ENCODE data around the gene KLHL40.

Gene KLHL40

DNA sequence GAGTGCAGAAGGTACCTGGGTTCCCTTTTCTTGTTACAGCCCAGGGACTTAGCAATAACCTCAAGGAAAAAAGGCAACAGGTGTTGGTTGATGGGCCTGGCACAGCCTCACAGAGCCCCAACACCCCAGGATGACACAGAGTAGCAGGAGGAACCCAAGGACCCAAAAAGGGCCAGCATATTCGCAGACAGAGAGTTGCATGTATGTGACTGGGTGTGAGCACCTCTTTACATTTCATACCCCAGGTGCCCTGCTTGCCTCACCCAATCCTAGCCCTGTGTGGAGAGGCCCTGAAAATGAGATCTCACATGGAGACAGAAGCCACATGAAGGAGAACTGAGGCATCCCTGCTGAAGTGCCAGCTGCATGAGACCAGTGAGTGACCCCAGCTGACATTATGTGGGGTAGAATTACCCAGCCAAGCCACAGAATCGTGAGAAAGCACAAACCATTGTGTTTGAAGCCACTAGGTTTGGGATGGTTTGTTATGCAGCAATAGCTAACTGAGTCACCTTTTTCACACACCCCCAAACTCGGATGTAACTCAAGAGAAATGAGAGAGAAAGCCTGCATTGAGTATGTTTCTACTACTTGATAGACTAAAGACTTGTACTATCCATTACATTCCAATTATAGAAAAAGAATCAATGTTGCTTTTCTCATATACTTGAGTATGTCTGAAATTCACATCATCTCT is 43.5 kb downstream of the KLHL40 start:
- no peak for DNase-seq

DNA sequence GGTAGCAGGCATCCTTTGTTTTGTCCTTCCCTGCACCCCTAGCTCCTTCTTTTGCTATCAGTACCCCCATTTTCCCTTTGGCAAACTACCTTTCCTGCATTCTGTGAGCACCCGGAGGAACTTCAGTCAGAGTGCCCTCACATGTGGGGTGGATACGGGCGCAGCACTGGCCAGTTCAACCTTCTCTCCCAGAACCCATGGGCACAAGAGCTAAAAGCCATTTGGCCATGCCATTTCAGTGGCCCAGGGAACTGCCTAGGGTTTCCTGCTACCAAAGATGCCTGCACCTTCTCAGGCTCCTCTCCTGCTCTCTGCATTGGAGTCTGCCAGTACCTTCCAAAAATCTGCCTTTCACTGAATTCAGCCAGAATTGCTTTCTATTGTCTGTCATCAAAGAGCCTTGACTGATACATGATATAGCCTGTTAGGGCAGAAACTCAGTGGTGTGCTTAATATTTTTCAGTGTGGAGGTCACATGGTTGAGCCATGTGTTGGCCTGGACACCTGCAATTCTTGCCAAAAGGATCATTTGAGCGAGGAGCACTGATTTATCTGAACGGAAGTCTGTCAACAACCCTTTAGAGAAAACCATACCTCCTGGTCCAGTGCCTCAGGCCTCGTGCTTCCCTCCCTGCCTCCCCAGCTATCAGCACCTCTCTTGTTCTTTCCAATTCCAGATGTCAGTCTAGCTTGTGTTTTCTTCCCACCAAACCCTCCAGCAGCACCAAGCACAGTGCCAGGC is 44.2 kb downstream of the KLHL40 start:
- DNase-seq: no peak

DNA sequence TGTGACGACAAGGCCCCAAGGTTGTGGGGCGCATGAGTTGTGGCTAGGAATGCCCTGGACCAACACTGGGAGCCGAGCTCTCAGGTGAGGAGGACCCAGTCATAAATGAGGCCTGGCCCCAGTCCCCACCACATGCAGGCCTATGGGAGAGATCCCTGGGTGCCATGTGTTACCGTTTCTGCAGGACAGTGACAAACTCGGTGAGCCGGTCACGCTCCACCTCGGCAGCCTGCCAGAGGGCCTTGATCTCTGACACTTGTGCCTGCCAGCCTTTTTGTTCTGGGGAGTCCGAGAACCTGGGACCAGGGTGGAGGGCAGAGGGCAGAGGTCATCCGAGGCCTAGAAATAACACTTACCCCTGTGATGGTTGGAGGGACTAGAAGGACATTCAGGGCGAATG is 45.0 kb downstream of the KLHL40 start:
- no peak for DNase-seq

DNA sequence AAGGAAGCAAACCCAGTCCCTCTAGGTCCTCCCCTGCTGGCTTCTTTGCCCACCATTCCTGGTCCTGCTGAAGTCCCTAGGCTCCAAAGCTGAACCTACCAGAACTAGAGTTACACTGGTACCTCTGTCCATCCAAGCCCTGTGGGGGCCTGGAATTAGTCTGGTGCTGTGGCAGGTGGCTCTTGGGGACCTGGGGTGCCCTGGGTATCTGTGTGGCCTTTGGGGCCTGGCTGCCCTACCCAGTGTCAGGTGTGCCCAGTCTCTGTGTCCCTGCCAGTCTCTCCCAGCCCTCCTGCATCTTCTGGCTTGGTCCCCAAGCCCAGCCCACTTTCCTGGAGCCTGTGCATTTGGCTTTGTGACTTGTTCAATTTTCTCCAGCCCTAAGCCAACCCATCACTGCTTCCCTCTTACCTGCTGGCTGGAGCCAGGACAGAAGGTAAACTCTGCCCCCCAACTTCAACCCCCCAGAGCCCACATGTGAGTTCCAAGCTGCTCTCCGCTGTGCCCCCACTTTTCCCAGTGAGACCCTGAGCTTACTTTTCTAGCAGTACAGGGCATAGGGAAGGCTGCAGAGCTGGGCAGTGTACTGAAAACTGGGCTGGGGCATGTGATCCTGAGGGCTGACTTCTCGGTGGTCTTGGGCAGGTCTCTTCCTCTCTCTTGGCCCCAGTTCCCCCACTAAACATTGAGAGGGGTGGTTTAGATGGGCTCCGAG is 45.5 kb downstream of the KLHL40 start:
- DNase-seq: no peak

DNA sequence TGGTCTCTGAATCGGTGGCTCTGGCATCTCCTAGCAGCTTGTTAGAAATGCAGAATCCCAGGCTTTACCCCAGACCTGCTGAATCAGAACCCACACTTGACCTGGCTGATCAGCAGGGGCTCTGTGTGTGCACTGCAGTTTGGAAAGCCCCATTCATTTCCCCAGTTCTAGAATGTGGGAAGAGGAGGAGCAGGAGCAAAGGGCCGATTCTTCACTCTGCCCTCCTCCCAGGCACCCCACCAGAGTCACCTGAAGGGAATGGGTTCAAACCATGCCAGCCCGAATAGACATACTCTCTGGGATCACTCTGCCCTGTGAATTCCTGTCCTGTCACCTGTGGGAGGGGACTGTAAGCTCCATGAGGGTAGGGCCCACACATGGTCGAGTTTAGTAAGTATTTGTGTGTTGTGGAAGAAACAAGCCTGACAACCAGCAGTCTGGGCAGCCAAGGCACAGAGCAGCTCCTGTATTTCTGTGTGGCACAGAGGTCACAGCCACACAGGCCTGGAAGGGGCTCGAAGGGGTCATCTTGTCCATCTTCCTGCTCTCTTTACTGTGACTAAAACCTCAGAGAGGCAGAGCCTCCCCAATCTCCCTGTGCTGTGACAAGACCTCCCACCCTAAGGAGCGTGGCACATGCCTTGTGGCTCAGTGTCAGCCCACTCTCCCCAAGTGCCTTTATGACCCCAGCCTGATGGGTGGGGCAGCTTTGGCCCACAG is 46.3 kb downstream of the KLHL40 start:
- no peak for DNase-seq

DNA sequence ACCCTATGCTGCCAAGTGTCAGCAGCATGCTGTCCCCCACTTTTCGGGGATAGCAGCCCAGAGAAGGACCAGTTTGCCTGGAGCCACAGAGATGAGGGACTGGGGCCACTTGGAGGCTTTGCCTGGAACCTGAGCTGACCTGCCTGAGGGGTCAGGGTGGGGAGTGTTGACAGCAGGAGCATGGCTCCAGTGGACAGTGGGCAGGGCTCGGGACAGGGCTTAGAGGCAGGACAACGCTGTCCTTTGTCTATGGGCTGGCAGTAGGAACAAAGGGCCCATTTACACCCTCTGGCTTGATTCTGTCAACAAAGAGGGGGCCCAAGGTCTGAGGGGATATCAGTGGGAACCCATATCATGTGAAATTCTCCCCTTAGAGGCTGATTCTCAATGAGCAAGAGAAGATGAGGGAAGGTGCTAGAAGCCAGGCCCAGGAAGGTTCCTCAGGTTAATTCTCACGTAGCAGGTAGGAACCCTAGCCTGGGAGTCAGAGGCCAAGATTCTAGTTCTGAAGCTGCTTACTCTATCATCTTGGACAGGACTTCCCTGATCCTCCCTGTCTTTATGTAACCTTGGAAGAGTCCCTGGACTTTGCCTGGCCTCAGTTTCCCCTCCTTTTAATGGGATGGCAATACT is 47.0 kb downstream of the KLHL40 start:
- DNase-seq: no peak

DNA sequence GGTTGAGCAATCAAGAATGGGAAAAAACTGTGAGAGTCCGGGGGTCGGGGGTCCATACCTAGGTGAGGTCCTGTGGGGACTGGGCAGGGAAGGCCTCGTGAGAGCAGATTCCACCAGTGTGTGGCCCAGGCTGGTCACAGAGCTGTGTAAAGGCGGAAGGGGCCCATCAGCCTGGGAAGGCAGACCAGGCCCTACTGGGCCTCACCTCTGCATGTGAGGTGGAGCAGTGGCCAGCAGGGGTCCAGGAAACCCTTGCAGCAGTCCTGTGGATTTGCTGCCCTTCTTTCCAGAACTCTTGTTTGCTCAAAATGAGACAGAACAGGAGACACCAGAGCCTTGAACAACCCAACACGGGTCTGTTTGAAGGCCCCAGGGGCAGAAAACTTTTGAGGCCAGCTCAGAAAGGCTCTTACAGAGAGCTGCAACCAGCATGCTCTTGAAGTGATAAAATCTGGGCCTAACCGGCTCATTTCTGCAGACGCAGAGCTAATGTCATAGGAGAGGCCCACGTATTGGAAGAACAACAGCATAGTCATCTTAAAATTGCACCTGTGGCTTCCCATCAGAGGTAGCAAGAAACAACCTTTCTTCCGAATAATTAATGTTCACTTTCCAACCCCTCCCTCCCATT is 47.6 kb downstream of the KLHL40 start:
- DNase-seq: no peak

DNA sequence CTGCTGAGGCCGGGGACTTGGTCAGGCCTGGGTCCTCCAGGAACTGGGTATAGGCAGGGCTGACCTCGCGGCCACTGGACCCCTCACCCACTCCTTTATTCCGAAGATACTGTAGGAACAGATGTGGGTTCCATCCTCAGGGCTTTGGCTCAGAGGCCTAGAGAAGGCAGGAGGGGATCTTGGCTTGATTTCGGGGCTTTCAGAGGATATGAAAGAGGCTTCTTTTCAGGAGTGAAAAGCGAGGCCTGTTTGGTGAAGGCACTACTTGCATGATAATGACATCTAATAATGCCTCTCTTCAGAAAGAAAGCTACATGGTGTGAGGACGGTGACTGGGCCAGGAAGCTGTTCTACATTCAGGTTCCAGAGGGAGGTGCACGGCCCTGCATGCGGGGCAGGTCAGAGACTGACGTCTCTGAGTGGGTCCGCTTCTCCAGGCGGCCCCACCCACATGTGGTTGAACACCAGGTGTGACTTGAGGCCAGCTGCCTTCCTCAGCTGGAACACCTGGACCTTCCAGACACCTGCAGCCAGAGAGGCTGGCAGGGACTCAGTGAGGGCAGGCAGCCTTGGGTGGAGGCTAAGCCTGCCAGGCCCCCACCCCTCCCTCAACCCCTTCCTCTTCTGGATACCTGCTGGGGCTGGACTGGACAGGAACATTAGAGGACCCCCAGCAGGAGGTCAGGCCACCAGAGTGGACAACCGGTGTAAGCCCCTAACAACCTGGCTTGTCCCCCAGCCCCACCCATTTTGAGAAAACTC is 48.3 kb downstream of the KLHL40 start:
- DNase-seq: no peak

DNA sequence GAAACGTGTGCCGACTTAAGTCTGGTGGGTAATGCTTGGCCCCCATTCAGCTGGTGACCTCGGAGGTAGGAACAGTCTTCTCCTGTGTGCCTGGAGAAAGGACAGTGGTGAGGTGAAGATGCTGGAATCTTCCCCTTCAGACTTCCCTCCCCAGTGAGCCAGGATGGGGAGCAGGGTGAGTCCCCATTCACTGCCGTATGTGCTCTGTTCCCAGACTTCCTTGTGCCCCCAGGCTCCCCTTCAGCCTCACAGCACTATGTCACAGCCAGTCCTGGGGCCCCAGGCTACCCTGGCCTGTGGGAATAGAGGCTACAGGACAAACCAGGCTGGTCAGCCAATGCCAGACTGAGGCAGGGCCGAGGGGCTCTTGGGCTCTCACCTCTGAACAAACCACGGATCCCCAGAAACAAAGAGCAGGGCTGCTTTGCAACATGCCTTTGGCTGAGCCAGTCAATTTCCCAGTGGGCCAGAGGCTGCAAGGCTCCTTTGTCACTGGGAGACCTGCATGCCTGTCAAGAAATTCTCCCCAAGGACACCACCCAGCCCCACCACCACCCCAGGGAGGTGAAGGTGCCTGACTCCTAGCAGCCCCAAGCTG is 49.0 kb downstream of the KLHL40 start:
- DNase-seq: no peak

DNA sequence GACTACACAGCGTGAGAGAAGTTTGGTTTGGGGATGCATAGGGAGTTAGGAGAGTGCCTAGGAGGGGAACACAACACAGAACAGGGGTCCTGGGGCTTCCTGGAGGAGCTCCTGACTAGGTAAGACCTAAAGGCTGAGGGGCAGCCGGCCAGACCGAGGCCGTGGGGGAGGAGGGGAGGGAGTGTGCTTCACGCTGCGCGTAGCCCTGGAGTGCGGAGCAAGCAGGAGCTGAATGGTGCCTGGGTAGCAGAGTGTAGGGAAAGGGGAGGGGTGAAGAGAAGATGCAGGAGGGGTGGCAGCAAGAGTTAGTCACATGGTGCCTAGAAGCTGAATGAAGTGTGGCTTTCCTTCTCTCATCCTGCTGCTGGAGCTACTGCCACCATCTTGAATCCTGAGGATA is 49.7 kb downstream of the KLHL40 start:
- no peak for DNase-seq

DNA sequence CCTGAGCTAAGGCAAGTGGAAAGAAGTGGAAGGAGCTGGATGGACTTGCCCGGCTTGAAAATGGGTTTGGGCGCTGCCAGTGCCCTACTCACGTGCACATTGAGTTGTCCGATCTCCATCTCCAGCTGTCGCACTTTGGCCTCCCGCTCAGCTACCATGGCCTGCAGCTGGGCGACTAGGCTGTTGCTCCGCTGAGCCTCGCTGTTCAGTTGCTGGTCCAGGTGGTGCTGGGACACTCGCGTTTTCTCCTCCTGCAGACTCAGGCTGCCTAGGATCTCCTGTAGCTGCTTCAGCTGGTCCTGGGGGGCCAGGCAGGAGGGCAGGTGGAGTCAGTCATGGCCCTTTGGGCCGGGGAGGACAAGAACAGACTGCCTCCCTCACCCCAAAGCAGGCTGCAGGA is 50.3 kb downstream of the KLHL40 start:
- DNase-seq: no peak

DNA sequence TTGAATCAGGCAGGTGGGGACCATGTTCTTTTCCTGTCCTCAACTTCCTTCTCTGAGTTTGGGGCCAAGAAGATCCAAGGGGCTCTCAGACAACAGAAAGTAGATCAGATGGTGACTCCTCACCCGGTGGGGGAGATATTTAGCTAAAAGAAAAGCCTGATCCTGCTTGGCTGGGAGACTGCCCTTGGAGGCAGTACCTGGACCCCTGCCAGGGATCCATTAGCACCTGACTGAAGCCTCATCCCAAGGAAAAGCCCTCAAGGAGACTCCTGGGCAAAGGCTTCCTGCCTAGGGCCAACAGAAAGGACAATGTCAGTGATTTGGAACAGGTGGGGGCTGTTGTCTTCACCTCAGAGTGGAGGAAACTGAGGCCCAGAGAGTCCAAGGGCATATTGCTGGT is 50.7 kb downstream of the KLHL40 start:
- DNase-seq: no peak

DNA sequence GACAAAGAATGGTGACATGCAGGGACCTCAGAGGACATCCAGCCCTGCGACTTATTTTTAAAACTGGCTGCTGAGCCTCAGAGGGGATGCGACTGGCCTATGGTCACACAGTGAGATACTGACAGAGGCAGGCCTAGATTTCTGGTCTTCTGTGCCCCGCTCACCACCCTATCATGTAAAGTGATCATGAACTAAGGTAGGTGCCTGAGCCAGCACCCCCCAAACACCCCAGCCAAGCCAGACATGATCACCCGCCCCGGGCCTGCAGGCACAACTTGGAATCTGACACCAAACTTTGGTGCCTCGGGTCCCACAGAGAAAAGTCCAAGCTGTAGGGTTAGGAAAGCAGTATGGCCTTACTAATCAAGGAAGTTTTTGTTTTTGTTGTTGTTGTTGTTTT is 51.2 kb downstream of the KLHL40 start:
- no peak for DNase-seq

DNA sequence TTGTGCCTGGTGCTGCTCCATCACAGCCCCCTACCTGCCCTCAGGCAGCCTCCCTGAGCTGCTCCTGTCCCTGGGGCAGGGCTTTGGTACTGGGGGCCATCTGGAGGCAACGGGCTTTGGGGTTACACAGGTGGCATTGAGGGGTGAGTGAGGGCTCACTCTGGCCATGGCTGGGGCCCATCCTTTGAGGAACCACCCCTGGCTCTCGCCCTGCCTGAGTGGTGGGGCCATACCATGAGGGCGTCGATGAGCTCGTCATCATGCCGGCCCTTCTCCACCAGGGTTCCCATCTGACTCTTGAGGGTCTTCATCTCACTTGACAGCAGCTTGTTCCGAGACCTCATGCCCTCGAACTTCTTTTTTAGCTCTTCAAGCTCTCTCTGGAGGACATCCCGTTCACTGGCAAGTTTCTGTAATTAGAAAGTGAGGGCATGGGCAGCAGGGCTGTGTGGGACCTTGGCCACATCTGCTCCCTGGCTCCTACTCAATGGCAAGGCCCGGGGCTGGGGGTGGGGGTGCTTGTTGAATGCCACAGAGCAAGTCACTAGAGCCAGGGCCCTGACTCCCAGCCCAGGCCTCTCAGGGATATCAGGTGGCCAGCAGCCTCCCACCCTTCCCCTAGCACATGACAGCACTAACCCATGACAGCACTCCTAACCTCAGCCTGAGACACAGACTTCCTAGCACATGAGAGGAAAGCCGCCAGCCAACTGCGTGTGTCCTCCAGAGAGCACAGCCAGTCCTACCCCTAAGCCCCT is 54.2 kb downstream of the KLHL40 start:
- DNase-seq: no peak

DNA sequence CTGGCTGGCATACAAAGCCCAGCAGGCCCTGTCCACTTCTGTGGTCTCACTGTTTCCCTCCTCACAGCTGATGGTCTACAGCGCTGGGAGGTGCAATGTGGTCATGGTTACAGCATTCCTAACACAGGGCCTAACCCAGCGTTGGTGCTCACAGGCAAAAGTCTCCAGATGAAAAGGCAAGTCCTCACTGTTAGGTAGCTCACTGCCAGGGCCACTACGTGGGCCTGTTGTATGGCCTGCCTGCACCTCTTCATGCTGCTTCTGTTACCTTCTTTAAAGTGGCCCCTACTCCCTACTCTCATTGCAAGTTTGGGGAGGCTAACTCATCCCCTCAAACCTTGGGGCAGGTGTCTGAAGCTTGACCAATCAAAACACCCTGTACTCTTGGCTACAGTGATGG is 56.5 kb downstream of the KLHL40 start:
- DNase-seq: no peak
